HG02885 (cell line): ENCODE results near the gene KIAA1210.

Experiments
- ATAC-seq: cut with Tn5 transposase; IDR thresholded peaks from one replicate; pipeline ENCODE4 v1.9.1; 2021; ENCODE audit warnings: mild to moderate bottlenecking; ENCODE audit not compliant: unreplicated experiment, poor library complexity

Gene KIAA1210

DNA sequence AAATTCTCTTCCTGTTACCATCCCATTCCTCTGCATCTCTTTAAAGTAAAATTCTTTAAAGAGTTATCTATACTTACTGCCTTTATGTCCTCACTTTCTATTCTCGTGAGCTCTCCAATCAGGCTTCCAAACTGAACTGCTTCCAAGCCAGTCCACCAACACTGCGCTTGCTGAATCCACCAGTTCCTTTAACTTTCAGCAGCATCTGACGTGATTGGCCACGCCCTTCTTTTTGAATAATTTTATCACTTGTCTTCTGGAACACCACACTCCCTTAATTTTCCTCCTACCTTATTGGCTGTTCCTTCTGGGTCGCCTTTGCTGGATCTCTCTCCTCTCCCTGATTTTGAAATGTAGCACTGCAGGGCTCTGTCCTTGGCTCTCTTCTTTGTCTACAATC lies at the start of gene KIAA1210:
KIAA1210 (minus strand) TSS at position 163 of the 400 bp plus-strand sequence. CDS start 4,170 bp downstream, outside the sequence.
- no peak for ATAC-seq

DNA sequence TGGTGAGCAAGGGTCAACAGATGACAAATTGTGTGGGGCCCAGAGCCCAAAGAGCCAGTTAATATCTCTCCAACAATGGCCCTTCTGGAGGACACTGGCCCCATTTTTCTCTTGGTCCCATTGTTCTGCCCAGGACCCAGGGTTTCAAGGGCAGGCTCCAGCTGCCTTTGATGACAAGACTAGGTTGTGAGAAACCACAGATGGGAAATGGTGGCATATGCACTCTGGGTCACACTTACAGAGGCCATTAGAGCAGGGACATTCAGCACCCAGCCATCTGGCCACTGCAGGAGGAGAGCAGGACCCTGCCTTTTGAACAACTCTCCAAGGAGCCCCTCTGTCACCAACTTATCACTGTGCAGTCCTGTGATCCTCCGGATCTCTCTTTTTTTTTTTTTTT lies 49.7 kb upstream of the KIAA1210 start:
- ATAC-seq = no peak

DNA sequence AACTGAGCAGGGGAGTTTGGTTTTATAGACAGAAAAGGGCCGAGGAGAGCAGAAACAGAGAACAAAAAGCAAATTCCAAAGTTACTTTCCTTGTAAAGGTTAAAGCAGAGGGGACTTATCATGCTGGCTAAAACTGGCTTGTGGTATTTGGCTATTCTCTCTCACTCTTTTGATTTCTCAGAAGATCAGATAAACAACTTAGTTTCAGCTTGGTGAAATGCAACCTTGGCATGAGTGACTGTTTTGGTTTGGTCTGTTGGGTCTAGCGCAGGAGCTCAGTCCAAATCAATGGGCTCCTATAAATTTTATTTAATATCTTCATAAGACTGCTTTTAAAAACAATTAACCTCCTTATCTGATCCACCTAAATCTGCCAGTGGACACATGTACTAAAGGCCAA lies 47.3 kb upstream of the KIAA1210 start:
- ATAC-seq = no peak

DNA sequence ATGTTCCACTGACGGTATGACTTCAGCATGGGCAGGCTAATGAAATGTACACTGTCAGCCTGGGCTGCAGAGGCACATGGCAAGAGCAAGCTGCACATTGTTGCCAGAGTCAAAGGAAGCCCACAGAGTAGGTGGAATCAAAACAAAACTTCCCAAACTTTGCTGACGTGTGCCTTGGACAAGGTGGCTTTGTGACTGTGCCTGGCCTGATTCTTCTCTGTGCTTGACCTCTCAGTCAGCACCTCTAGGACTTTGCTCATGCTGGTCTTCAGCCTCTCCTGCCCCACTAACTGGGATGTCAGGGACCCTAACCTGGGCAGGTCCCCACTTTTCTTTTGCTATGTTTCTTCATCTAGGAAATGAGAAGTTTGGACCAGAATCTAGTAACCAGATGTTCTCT lies 40.5 kb upstream of the KIAA1210 start:
- no peak for ATAC-seq

DNA sequence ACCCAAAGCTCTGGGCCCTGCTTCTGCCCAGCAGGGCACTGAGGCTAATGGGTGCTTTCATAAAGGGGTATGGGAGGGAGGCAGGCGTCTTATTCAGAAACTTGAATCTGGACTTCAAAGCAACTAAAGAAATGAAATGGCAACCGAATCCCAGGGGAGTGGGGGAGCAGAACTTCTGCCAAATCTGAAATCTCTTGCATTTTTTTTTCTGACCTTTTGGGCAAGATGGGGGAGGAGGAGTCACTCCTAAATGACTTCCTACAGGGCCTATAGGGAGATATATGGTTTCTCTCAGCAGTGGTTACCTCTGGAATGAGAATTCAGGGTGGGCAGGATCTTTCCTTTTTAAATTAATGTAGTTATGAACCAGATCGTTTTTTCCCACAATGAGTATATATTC lies 30.6 kb upstream of the KIAA1210 start:
- ATAC-seq = no peak

DNA sequence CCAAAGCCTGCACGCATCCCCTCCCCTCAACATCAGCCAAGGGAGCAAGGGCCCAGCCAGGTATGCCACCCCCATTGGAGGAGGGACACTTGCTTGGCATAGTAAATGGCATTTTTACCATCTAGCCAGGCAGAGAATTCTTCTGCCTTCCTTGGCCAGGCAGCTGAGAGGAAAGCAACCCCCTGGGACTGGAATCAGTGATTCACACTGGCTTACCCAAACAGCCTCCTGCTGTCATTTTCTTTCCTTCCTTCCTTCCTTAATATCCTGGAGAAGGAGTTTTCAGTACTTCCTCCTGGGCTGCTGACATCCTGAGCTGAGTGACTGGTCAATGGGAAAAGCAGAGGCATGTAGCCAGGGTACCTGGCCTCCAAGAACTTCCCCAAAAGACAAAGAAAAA lies 28.6 kb upstream of the KIAA1210 start:
- ATAC-seq = no peak

DNA sequence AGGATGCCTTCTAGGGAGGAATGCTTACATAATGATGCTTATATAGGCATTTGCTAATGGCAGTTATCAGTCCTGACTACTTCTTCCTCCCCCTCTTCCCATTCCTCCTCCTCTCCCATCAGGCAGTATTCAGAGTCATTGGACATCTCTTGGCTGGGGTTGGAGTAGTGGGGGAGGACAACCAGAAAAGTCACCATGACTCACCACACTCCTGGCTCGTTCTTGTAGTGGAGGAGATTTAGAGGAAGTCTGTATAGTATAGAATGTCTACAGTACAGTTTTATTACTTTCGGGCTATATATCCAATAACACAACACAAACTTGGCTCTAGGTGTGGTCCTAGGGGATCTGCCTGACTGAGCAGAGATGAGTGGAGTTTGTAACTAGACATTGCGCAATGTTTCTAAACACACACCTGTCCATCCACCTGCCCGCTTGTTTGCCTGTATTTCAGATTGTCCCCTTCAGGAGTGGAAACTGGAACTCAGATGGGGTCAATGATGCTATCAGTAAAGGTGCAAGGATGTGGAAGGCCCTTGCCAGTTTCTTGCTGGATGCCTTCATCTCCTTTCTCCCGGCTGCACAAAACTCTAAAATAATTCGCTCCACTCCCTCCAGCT lies 27.9 kb upstream of the KIAA1210 start:
- ATAC-seq = no peak

DNA sequence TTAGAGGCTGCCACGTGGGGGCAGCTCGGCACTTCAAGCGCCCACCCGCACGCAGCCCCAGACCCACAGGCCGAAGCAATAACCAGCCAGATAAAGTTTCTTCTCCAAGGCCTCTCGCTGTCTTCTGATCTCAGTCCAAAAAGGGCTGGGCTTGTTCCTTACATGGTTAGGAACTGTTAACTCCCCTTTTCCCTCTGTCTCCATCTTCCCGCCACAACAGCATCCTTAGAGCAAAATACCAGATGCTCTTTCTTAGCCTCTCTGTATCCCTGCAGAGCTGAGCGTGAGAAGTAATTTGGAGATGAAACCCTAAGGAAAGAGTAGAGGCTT lies 23.4 kb upstream of the KIAA1210 start:
- ATAC-seq = no peak

DNA sequence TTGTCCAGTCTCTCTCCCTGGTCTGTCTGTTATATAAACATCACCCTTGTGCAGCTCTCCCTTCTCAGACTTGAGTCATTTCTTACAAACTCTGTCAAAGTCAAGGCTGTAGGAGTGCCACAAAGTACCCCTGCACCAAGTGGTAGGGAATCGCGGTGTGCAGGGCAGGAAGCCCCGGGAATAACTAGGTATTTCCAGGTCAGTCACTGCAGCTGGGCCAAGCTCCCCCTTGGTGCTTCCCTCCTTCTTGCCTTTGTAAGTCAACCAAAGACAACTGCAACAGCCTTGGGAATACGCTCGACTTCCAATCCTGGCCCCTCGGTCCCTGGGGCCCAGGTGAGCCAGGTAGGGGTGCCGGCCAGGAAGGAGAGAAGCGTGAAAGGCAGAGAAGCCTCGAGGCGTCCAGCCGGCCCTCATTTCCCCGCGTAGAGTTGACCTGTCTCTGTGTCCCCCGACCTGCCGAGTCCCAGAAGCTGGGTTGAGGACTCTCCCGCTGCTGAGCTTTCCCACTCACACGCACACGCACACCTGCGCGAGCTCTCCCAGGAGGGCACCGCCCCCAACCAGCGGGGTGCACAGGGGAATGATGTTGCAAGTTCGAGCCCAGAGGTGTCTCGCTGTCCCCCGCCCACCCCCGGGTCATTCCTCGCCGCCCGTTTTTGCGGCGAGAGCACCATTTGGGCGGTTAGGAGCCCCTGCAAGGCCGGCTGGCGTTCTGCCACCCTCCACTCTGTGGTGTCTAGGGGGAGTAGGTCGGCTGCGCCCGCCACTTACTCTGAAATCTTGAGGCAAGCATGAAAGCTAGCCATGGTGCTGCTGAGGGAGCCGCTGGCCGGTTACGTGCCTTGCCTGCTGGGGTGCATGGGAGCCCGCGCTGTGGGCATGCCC lies 22.8 kb upstream of the KIAA1210 start:
- ATAC-seq = no peak

DNA sequence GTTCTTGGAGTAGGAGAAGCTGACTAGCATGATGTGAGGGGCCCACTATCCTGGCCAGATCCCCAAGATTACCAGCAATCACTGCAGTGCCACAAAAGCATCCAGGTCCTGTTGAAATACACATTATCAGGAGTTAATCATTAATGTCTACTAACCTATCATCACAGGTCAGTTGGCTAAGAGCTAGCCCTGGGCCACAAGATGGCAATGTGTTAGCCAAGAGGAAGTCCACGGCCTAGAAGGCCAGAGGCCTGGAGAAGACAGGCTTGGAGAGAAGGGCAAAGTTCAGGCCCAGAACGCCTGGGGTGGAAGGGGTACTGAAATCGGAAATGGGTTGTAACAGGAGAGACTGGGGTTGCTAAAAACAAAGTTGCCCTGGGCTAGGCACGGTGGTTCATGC lies 19.9 kb upstream of the KIAA1210 start:
- ATAC-seq = no peak

DNA sequence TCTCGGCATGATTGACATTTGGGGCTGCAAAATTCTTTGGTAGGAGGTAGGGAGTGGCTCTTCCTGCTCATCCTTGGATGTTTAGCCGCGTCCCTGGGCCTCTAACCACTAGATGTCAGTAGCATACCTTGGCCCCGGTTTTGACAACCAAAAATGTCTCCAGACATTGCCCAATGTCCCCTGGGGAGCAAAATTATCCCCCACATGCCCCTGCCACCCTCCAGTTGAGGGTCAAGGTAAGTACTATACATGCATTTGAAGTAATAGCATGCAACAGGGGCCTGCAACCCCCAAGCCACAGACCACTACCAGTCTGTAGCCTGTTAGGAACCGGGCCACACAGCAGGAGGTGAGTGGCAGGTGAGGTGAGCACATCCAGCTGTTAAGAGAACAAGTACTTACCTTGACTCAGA lies 17.6 kb upstream of the KIAA1210 start:
- no peak for ATAC-seq

DNA sequence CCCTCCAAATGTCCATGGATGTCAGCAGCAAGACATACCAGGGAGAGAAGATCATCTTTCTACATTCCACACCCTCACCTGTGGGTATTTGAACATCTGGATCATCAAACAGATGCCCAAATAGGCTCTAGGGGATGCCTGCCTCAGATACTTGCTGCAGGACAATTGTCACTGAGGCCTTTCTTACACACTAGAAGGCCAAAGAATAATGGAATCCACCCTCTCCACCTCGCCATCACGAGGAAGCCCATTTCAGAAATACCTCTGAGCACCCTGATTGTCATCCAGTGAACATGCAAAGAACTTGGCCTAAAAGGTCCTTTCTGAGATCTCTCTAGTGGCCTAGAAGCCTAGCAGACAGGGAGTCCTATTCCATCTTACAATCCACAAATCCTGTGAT lies 6.9 kb upstream of the KIAA1210 start:
- no peak for ATAC-seq

DNA sequence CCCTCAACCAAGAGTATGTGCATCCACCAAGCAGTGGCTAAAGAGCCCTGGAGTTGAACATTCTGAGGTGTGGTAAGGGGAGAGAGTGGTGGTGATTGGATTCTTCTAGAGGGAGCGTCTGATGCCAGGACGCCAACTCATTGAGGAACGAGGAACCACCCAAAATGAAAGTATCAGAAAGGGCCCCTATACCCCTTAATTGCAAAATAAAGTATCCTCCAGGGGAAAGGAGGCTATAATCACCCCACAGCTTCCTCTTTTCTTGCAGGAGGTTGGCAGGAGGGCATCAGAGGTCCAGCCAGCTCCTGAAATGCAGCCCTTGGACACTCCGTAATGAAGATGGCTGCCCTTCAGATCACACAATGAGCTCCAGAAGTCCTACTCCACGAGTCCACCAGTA lies 5.3 kb upstream of the KIAA1210 start:
- no peak for ATAC-seq

DNA sequence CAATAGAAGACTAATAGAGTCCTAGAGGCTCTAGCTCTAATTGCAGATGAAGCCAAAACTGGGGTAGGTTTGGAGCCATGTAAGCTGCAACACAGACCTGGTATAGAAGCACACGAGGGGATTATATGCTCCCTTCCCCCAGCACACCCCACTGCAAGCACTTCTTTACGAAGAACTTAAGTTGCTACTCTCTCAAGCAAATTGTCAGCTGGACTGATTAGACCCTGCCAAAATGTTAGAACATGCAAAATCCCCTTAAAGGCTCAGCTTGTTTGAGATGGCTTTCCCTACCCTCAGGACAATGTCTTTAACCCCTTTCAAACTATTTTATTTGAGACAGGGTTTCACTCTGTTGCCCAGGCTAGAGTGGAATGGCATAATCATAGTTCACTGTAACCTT lies 4.7 kb upstream of the KIAA1210 start:
- no peak for ATAC-seq

DNA sequence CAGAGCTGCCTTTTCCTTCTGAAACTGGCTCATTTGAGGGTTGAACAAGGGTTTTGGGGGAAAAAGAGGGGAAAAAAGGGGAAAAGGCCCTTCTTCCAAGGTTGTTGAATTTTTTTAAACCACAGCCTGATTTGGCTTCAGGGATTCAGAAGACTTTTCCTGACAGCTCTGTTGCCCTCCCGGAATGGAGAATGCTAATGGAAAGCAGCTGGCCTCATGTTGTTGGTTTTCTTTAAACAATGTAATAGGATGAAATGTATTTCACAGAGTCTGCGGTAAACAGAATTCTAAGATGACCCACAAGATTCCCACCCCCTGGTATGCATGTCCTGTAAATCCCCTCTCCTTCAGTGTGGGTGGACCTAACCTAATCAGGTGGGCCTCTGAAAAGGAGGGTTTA lies 3.3 kb upstream of the KIAA1210 start:
- ATAC-seq = no peak

DNA sequence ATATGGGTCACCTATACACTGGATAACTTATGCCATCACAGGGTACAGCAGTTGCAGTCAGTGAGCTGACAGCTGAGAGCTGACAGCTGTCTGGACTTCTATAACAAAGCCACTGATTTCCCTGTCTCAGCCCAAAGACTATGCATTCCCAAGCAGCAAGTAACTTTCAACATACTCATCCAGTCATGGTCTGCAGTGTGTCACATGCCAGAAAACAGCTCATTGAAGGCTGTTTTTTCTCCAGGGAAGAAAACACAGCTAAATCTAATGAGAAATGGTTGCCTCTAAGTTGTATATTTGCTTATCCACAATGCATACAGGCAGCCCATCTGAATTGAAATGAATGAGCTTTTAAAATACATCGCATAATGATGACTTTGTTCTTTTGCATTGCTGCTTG lies 6.3 kb downstream of the KIAA1210 start:
- ATAC-seq = no peak

DNA sequence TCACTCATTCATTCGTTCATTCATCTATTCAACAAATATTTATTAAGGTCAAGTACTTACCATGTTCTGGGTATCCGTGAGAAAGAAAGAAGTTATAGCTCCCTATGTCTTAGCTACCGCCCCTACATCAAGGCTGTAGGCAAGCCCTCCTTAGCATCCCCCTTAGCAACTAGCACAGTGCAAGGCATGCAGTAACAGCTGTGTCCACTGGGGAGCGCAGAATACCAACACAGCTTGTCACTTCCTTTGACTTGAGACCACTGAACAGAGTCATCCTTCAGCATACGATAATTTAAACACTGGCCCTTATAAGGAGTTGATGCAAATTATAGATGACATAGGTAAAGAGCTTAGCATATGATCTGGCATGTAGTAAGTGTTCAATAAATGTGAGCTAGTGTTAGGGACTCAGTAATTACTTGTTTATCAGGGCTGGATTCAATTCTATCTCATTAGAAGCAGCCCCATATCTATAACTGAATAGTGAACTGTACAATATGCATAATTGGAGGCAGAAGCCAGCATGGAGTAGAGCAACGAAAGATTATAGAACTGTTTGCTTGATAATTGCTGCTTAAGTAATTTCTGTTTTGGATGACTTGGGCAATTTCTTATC lies 8.7 kb downstream of the KIAA1210 start:
- ATAC-seq = peak; percentile 85

DNA sequence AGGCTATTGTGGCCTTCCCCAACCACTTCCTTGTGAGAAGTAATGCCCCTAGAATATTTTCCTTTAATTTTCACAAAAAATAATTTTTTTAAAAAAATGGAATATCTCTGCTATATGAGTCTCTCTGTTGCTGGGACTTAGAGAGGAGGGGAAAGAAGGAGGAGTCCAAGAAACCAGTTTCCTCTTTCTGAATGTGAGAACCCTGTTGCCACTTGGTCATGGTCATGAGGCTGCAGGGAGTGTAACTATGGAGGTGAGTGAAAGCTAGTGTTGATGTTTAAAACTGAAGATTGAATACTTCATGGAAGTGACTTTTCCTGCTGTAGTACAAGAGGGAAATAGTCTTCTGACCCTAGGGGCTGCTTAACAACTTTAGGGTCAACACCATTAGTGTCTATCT lies 20.4 kb downstream of the KIAA1210 start:
- no peak for ATAC-seq

DNA sequence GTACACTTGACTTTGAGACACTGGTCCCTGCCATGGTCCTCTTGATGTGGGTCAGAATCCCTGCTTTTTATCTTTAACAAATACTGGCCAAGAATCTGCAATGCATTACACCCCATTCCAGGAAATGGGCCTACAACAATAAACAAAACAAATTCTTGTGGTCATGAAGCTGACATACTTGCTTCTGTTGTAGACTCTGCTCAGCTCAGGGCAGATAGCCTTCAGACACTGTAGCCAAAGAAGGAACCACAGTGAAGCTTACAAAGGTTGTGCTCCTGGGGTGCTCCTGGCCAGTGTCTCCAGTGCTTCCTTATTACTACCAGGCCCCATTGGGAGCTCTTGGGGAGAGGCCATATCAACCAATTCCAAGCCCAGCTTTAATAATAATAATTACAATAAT lies 21.8 kb downstream of the KIAA1210 start:
- no peak for ATAC-seq

DNA sequence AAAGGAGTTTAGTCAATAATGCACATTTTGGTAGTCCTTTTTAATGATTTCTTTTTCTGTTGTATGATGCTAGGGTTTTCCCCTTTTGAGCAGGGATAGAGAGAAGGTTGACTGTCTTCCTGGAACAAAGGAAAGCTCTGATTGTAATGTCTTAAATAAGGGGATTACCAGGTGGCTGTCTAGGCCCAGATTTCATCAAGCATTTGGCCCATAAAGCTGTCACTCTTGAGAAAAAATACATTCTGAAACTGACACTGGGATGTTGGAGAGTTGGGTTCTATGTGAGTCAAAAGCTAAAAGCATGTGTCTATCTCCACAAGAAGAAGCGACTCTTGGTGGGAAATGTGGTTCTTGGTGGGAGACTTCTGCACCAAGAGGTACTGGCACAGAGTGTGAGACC lies 26.4 kb downstream of the KIAA1210 start:
- no peak for ATAC-seq

DNA sequence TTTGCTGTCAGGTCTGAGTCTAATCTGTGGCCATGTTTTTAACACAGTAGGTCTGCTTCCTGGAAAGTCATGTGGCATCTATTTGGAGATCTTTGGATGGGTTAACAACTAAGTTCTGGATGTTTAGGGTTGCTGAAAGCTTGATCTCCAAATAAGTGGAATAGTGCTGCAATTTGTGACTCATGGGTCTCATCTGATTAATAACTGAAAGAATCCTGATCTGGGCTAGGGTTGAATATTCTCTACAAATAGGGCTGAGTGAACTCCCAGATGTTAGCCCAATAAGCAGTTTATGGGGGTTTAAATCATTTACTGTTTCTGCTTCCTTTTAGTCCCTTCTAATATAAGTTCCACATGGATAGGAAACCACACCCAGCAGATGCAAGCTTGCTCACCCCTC lies 31.7 kb downstream of the KIAA1210 start:
- ATAC-seq = no peak

DNA sequence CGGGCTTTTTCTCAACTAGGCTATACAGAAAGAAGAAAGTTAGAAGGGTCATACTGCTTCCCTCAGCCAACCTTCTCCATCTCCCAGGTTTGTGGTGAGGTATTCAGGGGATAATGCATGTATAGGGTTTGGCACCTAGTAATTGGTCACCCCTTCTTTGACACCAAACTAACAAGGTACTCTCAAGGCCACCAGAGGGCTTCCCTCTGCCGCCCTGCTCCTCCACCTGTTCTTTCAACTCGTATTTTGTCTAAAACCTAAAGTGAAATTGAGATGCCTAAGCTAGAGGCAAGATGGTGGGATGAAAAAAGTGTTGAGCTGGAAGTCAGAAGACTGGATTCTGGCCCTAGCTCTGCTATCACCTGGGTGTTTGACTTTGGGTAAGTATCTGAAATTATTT lies 32.8 kb downstream of the KIAA1210 start:
- no peak for ATAC-seq
